HG03571 (cell line): ENCODE measurements around the gene TICRR.

ENCODE experiments used
- ATAC-seq: cut with Tn5 transposase; IDR thresholded peaks from one replicate; pipeline ENCODE4 v1.9.1; 2021; ENCODE audit not compliant: unreplicated experiment

The TICRR gene

GRCh38 chr15:89670971-89671560 is 95.8 kb downstream of the TICRR start:
- ATAC-seq = no peak

DNA sequence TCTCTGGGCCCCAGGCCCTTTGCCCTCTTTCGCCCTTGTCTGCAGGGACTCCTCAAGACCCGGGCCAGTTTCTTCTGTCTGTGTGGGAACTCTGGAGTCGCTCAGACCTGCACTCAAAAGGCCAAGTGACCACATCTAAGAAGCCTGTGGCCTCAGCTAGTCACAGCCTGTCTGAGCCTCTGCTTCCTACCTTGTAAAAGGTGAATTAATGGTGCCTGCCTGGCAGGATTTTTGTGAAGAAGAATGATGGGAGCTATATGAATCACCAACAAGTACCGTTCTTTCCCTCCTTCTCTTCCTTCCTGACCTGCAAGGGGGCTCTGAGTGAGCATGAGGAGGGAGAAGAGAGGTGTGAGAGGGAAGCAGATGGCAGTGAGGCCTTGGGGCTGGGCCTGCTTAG is 96.4 kb downstream of the TICRR start:
- ATAC-seq = no peak

GRCh38 chr15:89672221-89673164 is 97.2 kb downstream of the TICRR start:
- no peak for ATAC-seq

GRCh38 chr15:89673165-89673512 is 97.9 kb downstream of the TICRR start:
- ATAC-seq = no peak

- no peak for ATAC-seq
Observed at GRCh38 chr15:89674526-89674925, 99.3 kb downstream of the TICRR start.

DNA sequence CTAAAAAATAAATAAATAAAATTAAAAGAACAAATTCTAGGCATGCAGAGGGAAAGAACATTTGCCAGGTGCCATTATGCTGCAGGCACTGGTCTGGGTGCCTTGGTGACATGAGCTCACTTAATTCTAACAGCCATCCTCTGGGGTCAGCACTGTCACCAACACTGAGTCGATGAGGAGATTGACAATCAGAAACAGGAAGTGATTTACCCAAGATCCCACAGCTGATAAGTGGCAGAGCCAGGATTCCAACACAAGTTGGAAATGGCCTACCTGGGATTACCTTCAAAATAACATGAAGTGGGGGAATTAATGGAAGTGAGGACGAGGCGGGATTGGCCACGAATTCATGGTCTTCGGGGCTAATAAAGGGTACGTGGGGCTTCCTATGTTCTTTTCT is 100.3 kb downstream of the TICRR start:
- ATAC-seq = no peak

GRCh38 chr15:89677381-89677780 is 102.1 kb downstream of the TICRR start:
- ATAC-seq = no peak
